Skeletal muscle satellite cell (primary cell): ENCODE measurements around the gene MAP3K1.

Source experiments
- H3K27me3 ChIP-seq: 2 replicates; pipeline ENCODE4 v1.7.0; 2013; ENCODE audit warnings: low read length; ENCODE audit not compliant: control insufficient read depth, insufficient read depth
- H3K36me3 ChIP-seq: 2 replicates; pipeline ENCODE4 v1.7.0; 2013; ENCODE audit warnings: mild to moderate bottlenecking, control low read depth, low read length; ENCODE audit not compliant: insufficient read depth
- H3K4me1 ChIP-seq: 2 replicates; pipeline ENCODE4 v1.7.0; 2013; ENCODE audit warnings: low read length; ENCODE audit not compliant: control insufficient read depth, insufficient read depth
- H3K4me2 ChIP-seq: 2 replicates; pipeline ENCODE4 v1.7.0; 2013; ENCODE audit warnings: mild to moderate bottlenecking, low read length
- H3K4me3 ChIP-seq: 2 replicates; pipeline ENCODE4 v1.7.0; 2013; ENCODE audit warnings: low read length
- H3K9ac ChIP-seq: 2 replicates; pipeline ENCODE4 v1.7.0; 2013; ENCODE audit warnings: mild to moderate bottlenecking, low read depth, low read length, moderate library complexity
- H3K9me3 ChIP-seq: replicated peaks from 2 replicates; pipeline ENCODE4 v1.7.0; 2013; ENCODE audit warnings: mild to moderate bottlenecking, control low read depth, low read length

MAP3K1 gene

DNA sequence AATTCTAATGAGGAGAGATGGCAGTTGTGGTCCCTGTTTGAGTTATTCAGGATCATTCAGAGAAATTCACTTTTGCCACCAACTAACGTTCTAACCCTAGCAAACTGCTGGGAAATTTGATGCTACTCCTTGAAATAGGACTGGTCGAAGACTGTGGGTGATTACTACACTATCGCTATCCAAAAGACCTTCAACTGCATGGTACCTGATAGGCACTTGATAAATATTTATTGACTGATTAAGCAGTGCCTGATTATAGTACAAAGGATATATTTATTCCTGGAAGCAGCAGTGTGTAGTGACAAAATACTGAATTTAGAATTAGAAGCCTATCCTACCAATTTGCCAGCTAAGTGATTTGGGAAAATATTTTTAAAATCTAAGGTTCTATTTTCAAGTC is 14.1 kb upstream of the MAP3K1 start:
- no peak overlapping the region for H3K4me3 ChIP-seq
- H3K4me1 ChIP-seq, result no peaks in the 10 kb centered on the region
- no peak overlapping the region for H3K9ac ChIP-seq
- no peak overlapping the region for H3K4me2 ChIP-seq
- H3K9me3 ChIP-seq, result no peaks in the 10 kb centered on the region
- no peaks in the 10 kb centered on the region for H3K36me3 ChIP-seq
- peaks cover 18% of the 10 kb centered on the region for H3K27me3 ChIP-seq

- H3K9ac ChIP-seq, result no peak overlapping the region
- no peaks in the 10 kb centered on the region for H3K36me3 ChIP-seq
- H3K9me3 ChIP-seq, result no peaks in the 10 kb centered on the region
- no peak overlapping the region for H3K4me3 ChIP-seq
- H3K27me3 ChIP-seq, result peaks cover 18% of the 10 kb centered on the region
- no peaks in the 10 kb centered on the region for H3K4me1 ChIP-seq
- H3K4me2 ChIP-seq, result no peak overlapping the region
Measured at GRCh38 chr5:56802205-56802604, 13.1 kb upstream of the MAP3K1 start.

- Histone ChIP-seq H3K4me3 (no peak overlapping the region), H3K36me3 (no peaks in the 10 kb centered on the region), H3K27me3 (peaks cover 18% of the 10 kb centered on the region), H3K4me1 (no peaks in the 10 kb centered on the region), H3K4me2 (no peak overlapping the region), H3K9me3 (no peaks in the 10 kb centered on the region), H3K9ac (no peak overlapping the region)
Measured at GRCh38 chr5:56803025-56803424, 12.3 kb upstream of the MAP3K1 start.

- Histone ChIP-seq H3K4me1 (no peaks in the 10 kb centered on the region), H3K27me3 (peaks cover 13% of the 10 kb centered on the region), H3K36me3 (no peaks in the 10 kb centered on the region), H3K9me3 (no peaks in the 10 kb centered on the region), H3K4me2 (no peak overlapping the region), H3K4me3 (no peak overlapping the region), H3K9ac (no peak overlapping the region)
Measured at GRCh38 chr5:56803894-56804293, 11.5 kb upstream of the MAP3K1 start.

- Histone ChIP-seq H3K4me3 (no peak overlapping the region), H3K4me2 (no peak overlapping the region)
Measured at GRCh38 chr5:56807679-56808078, 7.7 kb upstream of the MAP3K1 start.

GRCh38 chr5:56808211-56808610 is 7.1 kb upstream of the MAP3K1 start:
- H3K9ac ChIP-seq, result no peak overlapping the region
- H3K36me3 ChIP-seq, result no peaks in the 10 kb centered on the region
- no peaks in the 10 kb centered on the region for H3K9me3 ChIP-seq

More at GRCh38 chr5:56807679-56808078, 7.7 kb upstream of the MAP3K1 start:
- H3K9ac ChIP-seq, result no peak overlapping the region
- no peaks in the 10 kb centered on the region for H3K36me3 ChIP-seq
- H3K27me3 ChIP-seq, result peaks cover under 1% of the 10 kb centered on the region
- no peaks in the 10 kb centered on the region for H3K9me3 ChIP-seq
- no peaks in the 10 kb centered on the region for H3K4me1 ChIP-seq

GRCh38 chr5:56810826-56811225 is 4.5 kb upstream of the MAP3K1 start:
- H3K9me3 ChIP-seq, result no peaks in the 10 kb centered on the region
- no peak overlapping the region for H3K9ac ChIP-seq
- peaks cover 11% of the 10 kb centered on the region for H3K27me3 ChIP-seq
- H3K4me3 ChIP-seq, result no peak overlapping the region
- H3K4me2 ChIP-seq, result no peak overlapping the region
- peaks cover 4% of the 10 kb centered on the region for H3K4me1 ChIP-seq
- no peaks in the 10 kb centered on the region for H3K36me3 ChIP-seq

More at GRCh38 chr5:56808211-56808610, 7.1 kb upstream of the MAP3K1 start:
- H3K27me3 ChIP-seq, result peaks cover 2% of the 10 kb centered on the region
- no peak overlapping the region for H3K4me2 ChIP-seq
- H3K4me3 ChIP-seq, result no peak overlapping the region
- no peaks in the 10 kb centered on the region for H3K4me1 ChIP-seq

GRCh38 chr5:56812110-56812509 is 3.2 kb upstream of the MAP3K1 start:
- H3K4me1 ChIP-seq, result peaks cover 4% of the 10 kb centered on the region
- H3K9ac ChIP-seq, result no peak overlapping the region
- H3K9me3 ChIP-seq, result no peaks in the 10 kb centered on the region
- H3K27me3 ChIP-seq, result peaks cover 11% of the 10 kb centered on the region
- no peak overlapping the region for H3K4me3 ChIP-seq
- no peaks in the 10 kb centered on the region for H3K36me3 ChIP-seq
- no peak overlapping the region for H3K4me2 ChIP-seq

- no peaks in the 10 kb centered on the region for H3K36me3 ChIP-seq
- peaks cover 12% of the 10 kb centered on the region for H3K4me1 ChIP-seq
- no peak overlapping the region for H3K4me3 ChIP-seq
- no peak overlapping the region for H3K9ac ChIP-seq
- H3K27me3 ChIP-seq, result peaks cover 11% of the 10 kb centered on the region
- H3K4me2 ChIP-seq, result no peak overlapping the region
- H3K9me3 ChIP-seq, result no peaks in the 10 kb centered on the region
Measured at GRCh38 chr5:56813302-56813701, 2.0 kb upstream of the MAP3K1 start.

DNA sequence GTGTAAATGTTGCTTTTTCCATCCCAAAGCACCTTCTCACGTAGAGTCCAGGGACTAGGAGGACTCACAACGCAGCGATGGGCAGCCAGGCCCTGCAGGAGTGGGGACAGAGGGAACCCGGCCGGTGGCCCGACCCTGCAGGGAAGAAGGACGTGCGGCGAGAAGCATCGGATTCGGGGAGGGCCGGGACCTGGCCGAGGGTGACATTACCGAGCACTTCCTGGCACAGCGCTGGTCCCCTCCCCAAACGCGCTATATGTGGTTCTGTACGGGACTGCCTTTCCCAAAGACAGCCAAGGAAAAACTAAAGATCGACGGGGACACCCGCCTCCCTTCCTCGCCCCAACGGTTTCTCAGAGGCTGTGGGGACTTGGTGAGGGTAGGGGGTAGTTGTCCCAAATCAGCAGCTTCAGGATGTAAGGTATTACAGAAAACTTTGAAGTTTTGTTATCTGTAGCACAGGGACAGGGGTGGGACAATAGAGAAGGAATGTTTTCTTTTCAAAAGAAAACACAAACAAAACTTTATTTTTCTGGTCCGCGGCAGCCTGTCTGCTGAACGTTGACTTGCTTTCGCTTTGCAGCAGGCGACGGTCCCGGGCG is 887 bp upstream of the MAP3K1 start:
- Histone ChIP-seq H3K4me3 (peak overlapping the region; percentile 98), H3K4me1 (peaks cover 17% of the 10 kb centered on the region), H3K36me3 (no peaks in the 10 kb centered on the region), H3K9ac (peak overlapping the region; percentile 69), H3K4me2 (peak overlapping the region; percentile 100), H3K27me3 (peaks cover 11% of the 10 kb centered on the region), H3K9me3 (no peaks in the 10 kb centered on the region)

DNA sequence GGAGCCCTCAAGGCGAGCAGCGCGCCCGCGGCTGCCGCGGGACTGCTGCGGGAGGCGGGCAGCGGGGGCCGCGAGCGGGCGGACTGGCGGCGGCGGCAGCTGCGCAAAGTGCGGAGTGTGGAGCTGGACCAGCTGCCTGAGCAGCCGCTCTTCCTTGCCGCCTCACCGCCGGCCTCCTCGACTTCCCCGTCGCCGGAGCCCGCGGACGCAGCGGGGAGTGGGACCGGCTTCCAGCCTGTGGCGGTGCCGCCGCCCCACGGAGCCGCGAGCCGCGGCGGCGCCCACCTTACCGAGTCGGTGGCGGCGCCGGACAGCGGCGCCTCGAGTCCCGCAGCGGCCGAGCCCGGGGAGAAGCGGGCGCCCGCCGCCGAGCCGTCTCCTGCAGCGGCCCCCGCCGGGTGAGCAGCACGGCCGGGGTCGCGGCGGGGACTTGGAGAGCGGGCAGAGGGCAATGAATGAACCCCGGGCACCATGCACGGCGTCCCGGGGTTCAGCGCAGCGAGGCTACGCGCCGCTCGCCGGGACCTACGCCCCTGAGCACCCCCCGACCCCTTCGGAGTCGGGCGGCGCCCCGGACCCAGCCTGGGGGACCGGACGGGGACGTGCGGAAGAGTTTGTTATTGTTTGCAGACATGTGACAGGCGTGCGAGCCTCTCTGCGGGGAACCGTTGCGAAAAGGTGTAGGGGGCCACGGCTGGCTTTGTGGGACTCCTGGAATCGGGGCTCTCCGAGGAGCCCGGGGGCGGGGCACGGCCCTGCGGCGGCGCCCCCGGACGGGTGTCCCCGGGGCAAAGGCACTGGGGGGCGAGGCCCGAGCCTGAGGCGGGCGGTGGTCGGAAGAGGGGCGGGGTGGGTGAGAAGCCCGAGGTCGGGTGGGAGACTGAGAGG is 553 bp downstream of the MAP3K1 start:
- peak overlapping the region; percentile 98 for H3K4me3 ChIP-seq
- peak overlapping the region; percentile 83 for H3K9ac ChIP-seq
- no peaks in the 10 kb centered on the region for H3K9me3 ChIP-seq
- peak overlapping the region; percentile 100 for H3K4me2 ChIP-seq
- H3K36me3 ChIP-seq, result no peaks in the 10 kb centered on the region
- H3K4me1 ChIP-seq, result peaks cover 18% of the 10 kb centered on the region
- peaks cover 11% of the 10 kb centered on the region for H3K27me3 ChIP-seq
